Liver (tissue), 3 donors: Measurements from ENCODE around the gene MMP21.

ENCODE experiments used
- ATF3 ChIP-seq: IDR thresholded peaks from 2 replicates; pipeline ENCODE4 v1.6.1; 2016; ENCODE audit warnings: antibody characterized with exemption
- CTCF ChIP-seq: fragments of 150-350 bp; IDR thresholded peaks from 2 replicates; pipeline ENCODE4 v1.5.1; 2017; ENCODE audit warnings: improper control_type of control experiment, low read depth, low read length; ENCODE audit not compliant: missing input control
- EGR1 ChIP-seq, 2 donors: IDR thresholded peaks; 2 replicates each; pipeline ENCODE4 v1.6.1; 2016 to 2018; ENCODE audit warnings: antibody characterized with exemption in 2 of 2, low read depth in 2 of 2
- FOXA1 ChIP-seq: IDR thresholded peaks from 2 replicates; pipeline ENCODE4 v1.6.1; 2016; ENCODE audit warnings: antibody characterized with exemption
- FOXA2 ChIP-seq: IDR thresholded peaks from 2 replicates; pipeline ENCODE4 v1.6.1; 2016; ENCODE audit warnings: antibody characterized with exemption
- HNF4G ChIP-seq: IDR thresholded peaks from 2 replicates; pipeline ENCODE4 v1.6.1; 2016; ENCODE audit warnings: antibody characterized with exemption
- MAX ChIP-seq: IDR thresholded peaks from 2 replicates; pipeline ENCODE4 v1.6.1; 2016; ENCODE audit warnings: antibody characterized with exemption
- SP1 ChIP-seq: IDR thresholded peaks from 2 replicates; pipeline ENCODE4 v1.6.1; 2018; ENCODE audit warnings: antibody characterized with exemption, mild to moderate bottlenecking
- TAF1 ChIP-seq: conservative IDR thresholded peaks from 2 replicates; pipeline ENCODE4 v1.6.1; 2016; ENCODE audit warnings: antibody characterized with exemption, mild to moderate bottlenecking
- YY1 ChIP-seq: IDR thresholded peaks from 2 replicates; pipeline ENCODE4 v1.6.1; 2016; ENCODE audit warnings: antibody characterized with exemption, mild to moderate bottlenecking
- TF ChIP-seq, protein P1 (sequence below): IDR thresholded peaks from 2 replicates; pipeline ENCODE4 v1.6.1; 2016; ENCODE audit warnings: antibody characterized with exemption, mild to moderate bottlenecking
- donor health status: healthy.
- donor health status: healthy.

DNA sequence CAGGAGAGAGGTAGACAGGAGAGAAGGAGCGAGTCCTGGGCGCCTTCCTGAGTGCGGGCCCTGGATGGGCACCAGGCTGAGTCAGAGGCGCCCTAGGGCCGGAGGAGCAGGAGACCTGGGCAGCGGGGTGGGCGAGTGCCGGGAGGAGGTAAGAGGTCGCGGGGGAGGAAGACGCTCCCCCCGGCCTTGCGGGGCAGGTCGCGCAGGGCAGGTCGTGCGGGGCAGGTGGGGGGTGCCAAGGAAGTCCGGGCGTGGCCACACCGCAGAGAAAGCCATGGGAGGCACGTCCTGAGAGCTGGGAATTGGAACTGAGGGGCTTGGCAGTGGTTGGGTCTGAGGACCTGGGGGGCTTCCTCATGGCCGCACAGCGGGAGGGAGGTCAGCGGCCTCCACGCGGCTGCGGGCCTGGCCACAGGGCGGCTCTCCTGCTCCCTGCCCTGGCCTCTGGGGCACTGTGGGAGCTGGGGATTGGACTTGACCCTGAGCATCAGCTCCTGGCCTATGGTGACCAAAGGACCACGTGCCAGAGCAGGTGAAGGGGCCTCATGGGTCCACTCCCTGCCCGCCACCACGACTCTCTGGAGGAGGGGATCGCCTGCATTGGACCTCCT is 935 bp downstream of the MMP21 start:
- TF ChIP-seq CTCF (no peak), SP1 (no peak), HNF4G (no peak), FOXA2 (no peak), FOXA1 (no peak), EGR1 (IDR thresholded peaks at IDR 0.05; ENCODE audit: low read depth in 2 of 2) (no peak), YY1 (no peak), MAX (no peak), ATF3 (no peak), TAF1 (no peak)
- TF ChIP-seq, protein P1, sequence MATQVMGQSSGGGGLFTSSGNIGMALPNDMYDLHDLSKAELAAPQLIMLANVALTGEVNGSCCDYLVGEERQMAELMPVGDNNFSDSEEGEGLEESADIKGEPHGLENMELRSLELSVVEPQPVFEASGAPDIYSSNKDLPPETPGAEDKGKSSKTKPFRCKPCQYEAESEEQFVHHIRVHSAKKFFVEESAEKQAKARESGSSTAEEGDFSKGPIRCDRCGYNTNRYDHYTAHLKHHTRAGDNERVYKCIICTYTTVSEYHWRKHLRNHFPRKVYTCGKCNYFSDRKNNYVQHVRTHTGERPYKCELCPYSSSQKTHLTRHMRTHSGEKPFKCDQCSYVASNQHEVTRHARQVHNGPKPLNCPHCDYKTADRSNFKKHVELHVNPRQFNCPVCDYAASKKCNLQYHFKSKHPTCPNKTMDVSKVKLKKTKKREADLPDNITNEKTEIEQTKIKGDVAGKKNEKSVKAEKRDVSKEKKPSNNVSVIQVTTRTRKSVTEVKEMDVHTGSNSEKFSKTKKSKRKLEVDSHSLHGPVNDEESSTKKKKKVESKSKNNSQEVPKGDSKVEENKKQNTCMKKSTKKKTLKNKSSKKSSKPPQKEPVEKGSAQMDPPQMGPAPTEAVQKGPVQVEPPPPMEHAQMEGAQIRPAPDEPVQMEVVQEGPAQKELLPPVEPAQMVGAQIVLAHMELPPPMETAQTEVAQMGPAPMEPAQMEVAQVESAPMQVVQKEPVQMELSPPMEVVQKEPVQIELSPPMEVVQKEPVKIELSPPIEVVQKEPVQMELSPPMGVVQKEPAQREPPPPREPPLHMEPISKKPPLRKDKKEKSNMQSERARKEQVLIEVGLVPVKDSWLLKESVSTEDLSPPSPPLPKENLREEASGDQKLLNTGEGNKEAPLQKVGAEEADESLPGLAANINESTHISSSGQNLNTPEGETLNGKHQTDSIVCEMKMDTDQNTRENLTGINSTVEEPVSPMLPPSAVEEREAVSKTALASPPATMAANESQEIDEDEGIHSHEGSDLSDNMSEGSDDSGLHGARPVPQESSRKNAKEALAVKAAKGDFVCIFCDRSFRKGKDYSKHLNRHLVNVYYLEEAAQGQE = no peak
